KMS-11 (cell line): Measurements from ENCODE around the gene NCCRP1.

ENCODE experiments used
- H2AFZ ChIP-seq: fragments of 200-600 bp; sonication (generic); 2 replicates; pipeline ENCODE4 v1.6.1; 2016; ENCODE audit warnings: antibody characterized with exemption, mixed run types, low read depth
- H3K27ac ChIP-seq: fragments of 200-600 bp; sonication (generic); 2 replicates; pipeline ENCODE4 v1.6.1; 2016; ENCODE audit warnings: mild to moderate bottlenecking, mixed run types
- H3K27me3 ChIP-seq: fragments of 200-600 bp; sonication (generic); 2 replicates; pipeline ENCODE4 v1.6.1; 2017; ENCODE audit warnings: mild to moderate bottlenecking, low read depth, mixed run types, moderate library complexity; ENCODE audit not compliant: insufficient read depth
- H3K36me3 ChIP-seq: fragments of 200-600 bp; sonication (generic); 2 replicates; pipeline ENCODE4 v1.6.1; 2017; ENCODE audit warnings: mild to moderate bottlenecking, mixed run types; ENCODE audit not compliant: insufficient read depth
- H3K4me1 ChIP-seq: fragments of 200-600 bp; sonication (generic); 2 replicates; pipeline ENCODE4 v1.6.1; 2016; ENCODE audit warnings: mild to moderate bottlenecking, low read depth, mixed run types; ENCODE audit not compliant: poor library complexity, severe bottlenecking
- H3K4me2 ChIP-seq: fragments of 200-600 bp; sonication (generic); 2 replicates; pipeline ENCODE4 v1.7.0; 2016; ENCODE audit warnings: mild to moderate bottlenecking, mixed run types
- H3K4me3 ChIP-seq: fragments of 200-600 bp; sonication (generic); IDR thresholded peaks from 2 replicates; pipeline ENCODE4 v1.6.1; 2017; ENCODE audit warnings: low read depth, low read length, mixed read lengths; ENCODE audit not compliant: insufficient read depth
- H3K79me2 ChIP-seq: fragments of 200-600 bp; sonication (generic); 2 replicates; pipeline ENCODE4 v1.6.1; 2016; ENCODE audit warnings: low read depth, mixed run types; ENCODE audit not compliant: insufficient read depth
- H3K9ac ChIP-seq: fragments of 200-600 bp; sonication (generic); 2 replicates; pipeline ENCODE4 v1.6.1; 2016; ENCODE audit warnings: mild to moderate bottlenecking, mixed run types
- H4K20me1 ChIP-seq: fragments of 200-600 bp; sonication (generic); 2 replicates; pipeline ENCODE4 v1.6.1; 2016; ENCODE audit warnings: mild to moderate bottlenecking, mixed run types; ENCODE audit not compliant: insufficient read depth
- TF ChIP-seq, protein P1 (sequence below): fragments of 200-600 bp; sonication (generic); conservative IDR thresholded peaks from 2 replicates; pipeline ENCODE4 v1.6.1; 2017; ENCODE audit warnings: low read depth, mild to moderate bottlenecking, antibody characterized with exemption, low read length, moderate library complexity, mixed read lengths

Gene NCCRP1

DNA sequence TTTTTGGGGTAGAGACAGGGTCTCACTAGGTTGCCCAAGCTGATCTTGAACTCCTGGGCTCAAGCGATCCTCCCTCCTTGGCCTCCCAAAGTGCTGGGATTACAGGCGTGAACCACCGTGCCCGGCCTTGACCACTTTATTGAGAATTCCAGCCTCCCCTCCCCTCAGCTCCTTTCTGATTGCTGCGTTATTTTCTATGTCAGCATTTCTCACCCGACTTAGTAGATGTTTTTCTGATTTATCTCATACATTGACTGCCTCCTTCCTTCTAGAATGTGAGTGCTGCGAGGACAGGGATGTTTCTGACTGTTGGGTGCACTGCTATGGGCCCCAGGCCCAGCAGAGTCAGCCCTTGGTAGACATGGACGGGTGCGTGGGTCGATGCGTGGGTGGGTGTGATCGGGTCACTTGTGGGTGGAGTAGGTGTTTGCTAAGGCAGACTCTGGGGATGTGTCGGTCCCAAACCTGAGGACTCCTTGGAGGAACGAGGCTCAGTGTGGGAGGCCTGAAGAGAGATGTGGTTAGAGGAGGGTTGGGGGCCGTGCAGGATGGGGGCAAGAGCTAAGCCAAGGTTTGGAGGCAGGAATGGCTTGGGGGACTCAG lies 34.2 kb upstream of the NCCRP1 start:
- Histone ChIP-seq H3K36me3 (no peaks in the 10 kb centered on the region), H3K4me1 (no peaks in the 10 kb centered on the region), H4K20me1 (no peaks in the 10 kb centered on the region), H3K79me2 (no peaks in the 10 kb centered on the region), H3K9ac (no peak overlapping the region), H2AFZ (no peak overlapping the region), H3K27me3 (no peaks in the 10 kb centered on the region), H3K4me3 (no peak overlapping the region), H3K27ac (no peak overlapping the region), H3K4me2 (no peak overlapping the region)
- TF ChIP-seq, protein P1, sequence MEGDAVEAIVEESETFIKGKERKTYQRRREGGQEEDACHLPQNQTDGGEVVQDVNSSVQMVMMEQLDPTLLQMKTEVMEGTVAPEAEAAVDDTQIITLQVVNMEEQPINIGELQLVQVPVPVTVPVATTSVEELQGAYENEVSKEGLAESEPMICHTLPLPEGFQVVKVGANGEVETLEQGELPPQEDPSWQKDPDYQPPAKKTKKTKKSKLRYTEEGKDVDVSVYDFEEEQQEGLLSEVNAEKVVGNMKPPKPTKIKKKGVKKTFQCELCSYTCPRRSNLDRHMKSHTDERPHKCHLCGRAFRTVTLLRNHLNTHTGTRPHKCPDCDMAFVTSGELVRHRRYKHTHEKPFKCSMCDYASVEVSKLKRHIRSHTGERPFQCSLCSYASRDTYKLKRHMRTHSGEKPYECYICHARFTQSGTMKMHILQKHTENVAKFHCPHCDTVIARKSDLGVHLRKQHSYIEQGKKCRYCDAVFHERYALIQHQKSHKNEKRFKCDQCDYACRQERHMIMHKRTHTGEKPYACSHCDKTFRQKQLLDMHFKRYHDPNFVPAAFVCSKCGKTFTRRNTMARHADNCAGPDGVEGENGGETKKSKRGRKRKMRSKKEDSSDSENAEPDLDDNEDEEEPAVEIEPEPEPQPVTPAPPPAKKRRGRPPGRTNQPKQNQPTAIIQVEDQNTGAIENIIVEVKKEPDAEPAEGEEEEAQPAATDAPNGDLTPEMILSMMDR, result no peak

DNA sequence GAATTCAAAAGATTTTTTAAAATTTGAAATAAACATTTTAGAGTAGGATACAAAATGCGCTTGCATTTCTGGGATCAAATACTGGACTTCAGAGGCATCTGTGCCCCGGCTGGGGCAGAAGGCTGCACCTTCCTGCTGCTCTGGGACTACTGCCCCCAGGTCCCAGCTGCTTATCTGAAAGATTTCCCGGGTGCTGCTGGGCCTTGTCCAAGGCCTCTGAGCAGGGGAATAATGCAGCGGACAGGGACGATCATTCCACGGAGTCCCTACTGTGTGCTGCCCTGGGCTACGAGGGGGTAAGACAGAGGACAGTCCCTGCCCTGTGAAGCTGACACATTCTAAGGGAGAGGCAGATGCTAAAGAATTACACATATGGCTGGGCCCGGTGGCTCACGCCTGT lies 33.1 kb upstream of the NCCRP1 start:
- Histone ChIP-seq H3K27ac (no peak overlapping the region), H4K20me1 (no peaks in the 10 kb centered on the region), H3K4me1 (no peaks in the 10 kb centered on the region), H3K27me3 (no peaks in the 10 kb centered on the region), H2AFZ (no peak overlapping the region), H3K79me2 (no peaks in the 10 kb centered on the region), H3K36me3 (no peaks in the 10 kb centered on the region), H3K9ac (no peak overlapping the region), H3K4me3 (no peak overlapping the region), H3K4me2 (no peak overlapping the region)
- TF ChIP-seq, protein P1, result no peak

DNA sequence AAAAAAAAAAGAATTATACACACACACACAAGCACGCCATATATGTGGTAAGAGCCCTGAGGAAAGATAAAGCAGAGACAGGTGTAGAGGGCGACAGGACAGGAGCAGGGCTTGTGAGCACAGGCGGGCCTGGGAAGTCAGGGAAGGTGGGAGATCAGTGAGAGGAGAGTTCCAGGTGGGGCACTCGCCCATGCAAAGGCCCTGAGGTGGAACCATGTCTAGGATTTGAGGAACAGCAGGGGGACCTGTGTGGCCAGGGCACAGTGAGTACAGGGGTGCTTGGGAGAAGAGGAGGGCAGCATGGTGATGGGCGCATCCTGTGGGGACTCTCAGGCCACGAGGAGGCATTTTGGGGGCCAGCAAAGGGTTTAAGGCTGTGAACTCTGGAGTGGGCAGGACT lies 32.5 kb upstream of the NCCRP1 start:
- H3K4me2 ChIP-seq, result no peak overlapping the region
- H3K79me2 ChIP-seq, result no peaks in the 10 kb centered on the region
- no peak overlapping the region for H3K27ac ChIP-seq
- H3K9ac ChIP-seq, result no peak overlapping the region
- H3K36me3 ChIP-seq, result no peaks in the 10 kb centered on the region
- no peaks in the 10 kb centered on the region for H4K20me1 ChIP-seq
- no peak overlapping the region for H2AFZ ChIP-seq
- no peak overlapping the region for H3K4me3 ChIP-seq
- TF ChIP-seq, protein P1, result no peak
- no peaks in the 10 kb centered on the region for H3K4me1 ChIP-seq
- H3K27me3 ChIP-seq, result no peaks in the 10 kb centered on the region

DNA sequence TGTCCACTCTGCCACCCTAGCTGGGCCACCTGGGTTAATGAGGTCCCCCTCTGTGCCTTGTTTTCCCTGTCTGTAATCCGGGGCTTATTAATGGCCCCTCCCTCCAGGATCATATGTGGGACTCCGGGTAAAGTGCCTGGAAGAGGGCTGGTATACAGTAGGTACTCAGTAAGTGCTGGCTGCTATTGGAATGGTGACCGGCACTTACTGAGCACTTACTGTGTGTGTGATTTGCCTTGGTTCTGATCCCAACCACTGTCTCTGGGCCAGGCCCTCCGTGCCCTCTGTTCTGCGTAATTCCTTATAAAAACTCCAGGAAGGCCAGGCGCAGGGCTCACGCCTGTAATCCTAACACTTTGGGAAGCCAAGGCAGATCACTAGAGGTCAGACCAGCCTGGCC lies 30.9 kb upstream of the NCCRP1 start:
- no peaks in the 10 kb centered on the region for H4K20me1 ChIP-seq

More for the DNA sequence above, 30.9 kb upstream of the NCCRP1 start:
- TF ChIP-seq, protein P1, result no peak
- Histone ChIP-seq H3K9ac (no peak overlapping the region), H2AFZ (no peak overlapping the region), H3K4me1 (no peaks in the 10 kb centered on the region), H3K27me3 (no peaks in the 10 kb centered on the region), H3K27ac (no peak overlapping the region), H3K4me3 (no peak overlapping the region), H3K36me3 (no peaks in the 10 kb centered on the region), H3K79me2 (no peaks in the 10 kb centered on the region), H3K4me2 (no peak overlapping the region)
